HG03432 (cell line): ENCODE data around the gene LITAF.
A peak's percentile ranks its signal among the peaks of the same experiment; 100 is the strongest.
"Not testable (repeated sequence)": the region's sequence is repeated elsewhere in the genome, so short reads cannot be mapped to it uniquely, and the experiment has no call there.

Experiments
- ATAC-seq: cut with Tn5 transposase; IDR thresholded peaks from one replicate; pipeline ENCODE4 v1.9.1; 2021; ENCODE audit warnings: mild to moderate bottlenecking, moderate library complexity; ENCODE audit not compliant: unreplicated experiment

The LITAF gene

GRCh38 chr16:11601911-11602310, 15.2 kb upstream of the LITAF start:
- no peak for ATAC-seq

DNA sequence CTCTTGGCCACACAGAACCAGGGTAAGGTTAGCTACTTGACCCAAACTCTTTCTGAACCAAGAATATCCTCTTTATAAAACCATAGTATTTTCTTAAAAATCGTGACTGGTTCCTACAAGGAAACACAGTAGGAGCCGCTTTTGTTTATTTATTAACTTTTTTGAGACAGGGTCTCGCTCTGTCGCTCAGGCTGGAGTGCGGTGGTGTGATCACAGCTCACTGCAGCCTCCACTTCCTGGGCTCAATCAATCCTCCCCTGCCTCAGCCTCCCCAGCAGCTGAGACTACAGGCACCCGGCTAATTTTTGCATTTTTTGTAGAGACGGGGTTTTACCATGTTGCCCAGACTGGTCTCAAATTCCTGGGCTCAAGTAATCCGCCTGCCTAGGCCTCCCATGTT, 14.7 kb upstream of the LITAF start:
- ATAC-seq, result no peak

DNA sequence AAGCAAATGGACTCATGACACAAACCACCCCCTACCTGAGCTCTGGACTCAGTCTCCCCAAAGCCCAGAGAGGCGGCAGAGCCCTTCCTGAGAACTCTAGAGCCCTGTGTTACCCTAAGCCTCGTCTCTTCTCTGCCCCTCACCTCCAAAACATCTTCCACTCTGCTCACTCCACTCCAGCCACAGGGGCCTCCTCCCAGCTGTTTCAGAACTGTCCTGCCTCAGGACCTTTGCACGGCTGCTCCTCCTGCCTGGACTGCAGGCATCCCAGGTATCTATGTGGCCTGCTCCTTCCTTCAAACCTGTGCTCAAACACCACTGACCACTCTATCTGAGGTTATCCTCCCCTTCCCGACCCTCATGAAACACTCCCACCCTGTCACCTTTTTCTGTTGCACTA, 12.9 kb upstream of the LITAF start:
- ATAC-seq, result no peak

- no peak for ATAC-seq
Observed at GRCh38 chr16:11597235-11598095, 10.7 kb upstream of the LITAF start.

GRCh38 chr16:11596572-11597226, 10.0 kb upstream of the LITAF start:
- no peak for ATAC-seq

- no peak for ATAC-seq
Observed at GRCh38 chr16:11593581-11593980, 6.9 kb upstream of the LITAF start.

- not testable (repeated sequence) for ATAC-seq
Observed at GRCh38 chr16:11593076-11593475, 6.4 kb upstream of the LITAF start.

DNA sequence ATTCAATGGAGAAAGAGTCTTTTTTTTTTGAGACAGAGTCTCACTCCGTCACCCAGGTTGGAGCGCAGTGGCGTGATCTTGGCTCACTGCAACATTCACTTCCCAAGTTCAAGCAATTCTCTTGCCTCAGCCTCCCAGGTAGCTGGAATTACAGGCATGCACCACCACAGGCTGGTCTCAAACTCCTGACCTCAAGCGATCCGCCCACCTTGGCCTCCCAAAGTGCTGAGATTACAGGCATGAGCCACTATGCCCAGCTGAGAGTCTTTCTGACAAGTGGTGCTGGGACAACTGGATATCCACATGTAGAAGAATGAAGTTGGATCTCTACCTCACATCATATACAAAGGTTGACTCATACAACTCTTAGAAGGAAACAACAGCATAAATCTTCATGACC, 4.9 kb upstream of the LITAF start:
- ATAC-seq, result not testable (repeated sequence)

DNA sequence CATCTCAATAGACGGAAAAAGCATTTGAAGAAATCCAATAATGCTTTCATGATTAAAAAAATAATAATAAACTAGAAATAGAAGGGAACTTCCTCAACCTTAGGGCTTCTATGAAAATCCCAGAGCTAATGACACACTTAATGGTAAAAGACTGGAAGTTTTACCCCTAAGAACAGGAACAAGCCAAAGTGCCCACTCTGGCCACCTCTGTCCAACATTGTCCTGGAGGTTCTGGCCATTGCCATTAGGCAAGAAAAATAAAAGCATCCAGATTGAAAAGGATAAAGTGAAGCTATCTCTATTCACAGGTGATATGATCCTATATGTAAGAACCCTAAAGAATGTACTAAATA, 2.5 kb upstream of the LITAF start:
- ATAC-seq, result no peak

- ATAC-seq, result no peak
Observed at GRCh38 chr16:11588321-11589197, 1.8 kb upstream of the LITAF start.

- no peak for ATAC-seq
Observed at GRCh38 chr16:11587643-11588247, 1.0 kb upstream of the LITAF start.

DNA sequence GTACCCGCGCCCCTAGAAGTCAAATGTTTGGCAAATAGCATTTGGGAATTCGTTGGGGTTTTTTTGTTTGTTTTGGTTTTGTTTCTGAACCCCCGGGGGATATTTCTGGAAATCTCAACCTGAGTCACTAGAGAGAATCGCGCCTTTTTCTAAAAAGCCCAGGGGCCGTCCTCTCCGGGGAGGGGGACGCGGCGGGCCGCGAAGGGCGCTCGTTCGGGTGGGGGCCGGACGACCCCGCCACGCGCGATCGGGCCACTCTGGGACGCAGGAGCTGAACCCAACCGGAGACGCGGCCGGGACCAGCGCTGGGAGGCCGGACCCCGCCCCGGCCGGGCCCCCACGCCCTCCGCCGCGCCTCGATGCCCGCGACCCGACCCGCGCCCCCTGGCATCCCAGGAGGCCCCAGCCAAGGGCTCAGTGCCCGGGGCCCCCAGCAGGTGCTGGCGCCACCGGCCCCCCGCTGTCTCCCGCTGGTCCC, 302 bp downstream of the LITAF start:
- ATAC-seq, result peak; percentile 23

GRCh38 chr16:11585460-11586377, 1.0 kb downstream of the LITAF start:
- ATAC-seq, result peak; percentile 17

GRCh38 chr16:11583889-11584565, 2.7 kb downstream of the LITAF start:
- ATAC-seq, result no peak

- ATAC-seq, result no peak
Observed at GRCh38 chr16:11583166-11583565, 3.6 kb downstream of the LITAF start.

DNA sequence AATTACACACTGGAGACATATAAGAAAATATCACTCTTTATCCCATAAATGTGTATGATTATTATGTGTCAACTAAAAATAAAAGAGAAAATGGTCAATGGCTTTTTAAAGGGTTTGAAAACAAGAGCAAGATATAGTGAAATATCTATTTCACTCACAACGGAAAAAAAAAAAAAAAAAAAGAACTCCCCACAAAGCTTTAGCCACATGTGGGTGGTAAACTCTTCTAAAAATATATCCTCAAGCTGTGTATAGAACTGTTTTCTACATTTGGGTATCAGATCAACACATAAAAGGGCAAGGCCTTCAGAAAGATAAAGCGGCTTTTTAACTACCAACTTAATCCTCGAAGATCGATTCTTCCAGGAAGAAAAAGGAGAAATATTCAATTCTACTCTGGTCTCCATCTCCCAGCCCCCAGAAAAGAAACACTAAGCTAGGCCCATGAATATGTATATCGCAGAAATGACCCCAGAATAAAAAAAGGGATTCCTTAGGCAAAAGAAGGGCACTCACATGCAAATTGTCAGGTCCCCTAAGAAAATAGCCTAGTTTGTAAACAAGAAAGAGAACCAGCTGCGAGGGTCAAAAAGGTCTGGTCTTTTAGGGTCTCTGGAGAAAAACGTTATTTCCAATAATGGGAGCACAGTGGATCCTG, 4.4 kb downstream of the LITAF start:
- no peak for ATAC-seq

GRCh38 chr16:11581678-11582077, 5.0 kb downstream of the LITAF start:
- ATAC-seq, result no peak

DNA sequence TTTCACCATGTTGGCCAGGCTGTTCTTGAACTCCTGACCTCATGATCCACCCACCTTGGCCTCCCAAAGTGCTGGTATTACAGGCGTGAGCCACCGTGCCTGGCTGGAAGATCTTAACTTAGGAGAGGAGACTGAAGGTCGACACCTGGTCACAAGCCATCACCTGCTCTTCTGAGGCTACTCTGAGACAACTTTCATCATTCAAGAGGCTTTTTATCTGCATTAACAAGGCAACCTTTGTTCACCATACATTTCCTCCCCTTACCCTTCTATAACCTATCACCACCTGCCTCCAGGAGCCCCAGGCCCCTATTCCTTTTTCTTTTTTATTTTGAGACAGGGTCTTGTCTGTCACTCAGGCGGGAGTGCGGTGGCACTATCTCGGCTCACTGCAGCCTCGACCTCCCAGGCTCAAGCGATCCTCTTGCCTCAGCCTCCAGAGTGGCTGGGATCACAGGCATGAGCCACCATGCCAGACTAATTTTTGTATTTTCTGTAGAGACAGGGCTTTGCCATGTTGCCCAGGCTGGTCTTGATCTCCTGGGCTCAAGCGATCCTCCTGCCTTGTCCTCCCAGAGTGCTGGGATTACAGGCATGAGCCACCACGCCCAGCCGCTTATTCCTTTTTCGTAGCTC, 6.2 kb downstream of the LITAF start:
- no peak for ATAC-seq
